MM.1S (cell line): Measurements from ENCODE around the gene RP2.
A peak's percentile ranks its signal among the peaks of the same experiment; 100 is the strongest.

Experiments
- DNase-seq: peaks from one replicate; pipeline ENCODE4 v3.0.0-alpha.2; 2015
- H2AFZ ChIP-seq: fragments of 300-600 bp; sonication (generic); 2 replicates; pipeline ENCODE4 v1.6.0; 2016; ENCODE audit warnings: antibody characterized with exemption, low read length
- H3F3A ChIP-seq: fragments of 300-600 bp; sonication (generic); 2 replicates; pipeline ENCODE4 v1.6.1; 2016; ENCODE audit warnings: mild to moderate bottlenecking, antibody characterized with exemption, low read length, moderate library complexity, mixed read lengths; ENCODE audit not compliant: insufficient read depth
- H3K27ac ChIP-seq: fragments of 300-600 bp; sonication (generic); 2 replicates; pipeline ENCODE4 v1.5.1; 2016; ENCODE audit warnings: mild to moderate bottlenecking, low read length
- H3K27me3 ChIP-seq: fragments of 300-600 bp; sonication (generic); replicated peaks from 2 replicates; pipeline ENCODE4 v1.6.0; 2016; ENCODE audit warnings: low read length; ENCODE audit not compliant: insufficient read depth
- H3K36me3 ChIP-seq: fragments of 300-600 bp; sonication (generic); replicated peaks from 2 replicates; pipeline ENCODE4 v1.6.1; 2016; ENCODE audit warnings: mild to moderate bottlenecking, low read length, mixed read lengths; ENCODE audit not compliant: insufficient read depth
- H3K4me1 ChIP-seq: fragments of 300-600 bp; sonication (generic); 2 replicates; pipeline ENCODE4 v1.6.1; 2016; ENCODE audit warnings: low read length, mixed read lengths
- H3K4me2 ChIP-seq: fragments of 300-600 bp; sonication (generic); 2 replicates; pipeline ENCODE4 v1.6.0; 2016; ENCODE audit warnings: low read depth, low read length
- H3K4me3 ChIP-seq: fragments of 300-600 bp; sonication (generic); 2 replicates; pipeline ENCODE4 v1.5.1; 2016; ENCODE audit warnings: low read length, mixed read lengths
- H3K79me2 ChIP-seq: fragments of 300-600 bp; sonication (generic); 2 replicates; pipeline ENCODE4 v1.6.1; 2016; ENCODE audit warnings: mixed run types, low read length, mixed read lengths
- H3K9ac ChIP-seq: fragments of 300-600 bp; sonication (generic); 2 replicates; pipeline ENCODE4 v1.6.1; 2016; ENCODE audit warnings: low read length, mixed read lengths
- H3K9me2 ChIP-seq: fragments of 300-600 bp; sonication (generic); replicated peaks from 2 replicates; pipeline ENCODE4 v1.6.1; 2016; ENCODE audit warnings: mild to moderate bottlenecking, low read length, mixed read lengths; ENCODE audit not compliant: insufficient read depth
- H3K9me3 ChIP-seq: fragments of 300-600 bp; sonication (generic); replicated peaks from 2 replicates; pipeline ENCODE4 v1.6.1; 2016; ENCODE audit warnings: mild to moderate bottlenecking, low read length, mixed read lengths; ENCODE audit not compliant: insufficient read depth
- H4K20me1 ChIP-seq: fragments of 300-600 bp; sonication (generic); 2 replicates; pipeline ENCODE4 v1.6.1; 2016; ENCODE audit warnings: mild to moderate bottlenecking, low read length, moderate library complexity, mixed read lengths; ENCODE audit not compliant: insufficient read depth
- EZH2 ChIP-seq: fragments of 300-600 bp; sonication (generic); optimal IDR thresholded peaks from 2 replicates; pipeline ENCODE3; 2017; ENCODE audit warnings: low read depth, mild to moderate bottlenecking, antibody characterized with exemption, low read length, mixed read lengths
- EZH2phosphoT487 ChIP-seq: fragments of 300-600 bp; sonication (generic); IDR thresholded peaks from 2 replicates; pipeline ENCODE4 v1.6.1; 2018; ENCODE audit warnings: antibody characterized with exemption, low read length
- TF ChIP-seq, protein P1 (sequence below): fragments of 300-600 bp; sonication (generic); IDR thresholded peaks from 2 replicates; pipeline ENCODE4 v1.5.1; 2016; ENCODE audit warnings: antibody characterized with exemption, low read length, mixed read lengths

RP2 gene

DNA sequence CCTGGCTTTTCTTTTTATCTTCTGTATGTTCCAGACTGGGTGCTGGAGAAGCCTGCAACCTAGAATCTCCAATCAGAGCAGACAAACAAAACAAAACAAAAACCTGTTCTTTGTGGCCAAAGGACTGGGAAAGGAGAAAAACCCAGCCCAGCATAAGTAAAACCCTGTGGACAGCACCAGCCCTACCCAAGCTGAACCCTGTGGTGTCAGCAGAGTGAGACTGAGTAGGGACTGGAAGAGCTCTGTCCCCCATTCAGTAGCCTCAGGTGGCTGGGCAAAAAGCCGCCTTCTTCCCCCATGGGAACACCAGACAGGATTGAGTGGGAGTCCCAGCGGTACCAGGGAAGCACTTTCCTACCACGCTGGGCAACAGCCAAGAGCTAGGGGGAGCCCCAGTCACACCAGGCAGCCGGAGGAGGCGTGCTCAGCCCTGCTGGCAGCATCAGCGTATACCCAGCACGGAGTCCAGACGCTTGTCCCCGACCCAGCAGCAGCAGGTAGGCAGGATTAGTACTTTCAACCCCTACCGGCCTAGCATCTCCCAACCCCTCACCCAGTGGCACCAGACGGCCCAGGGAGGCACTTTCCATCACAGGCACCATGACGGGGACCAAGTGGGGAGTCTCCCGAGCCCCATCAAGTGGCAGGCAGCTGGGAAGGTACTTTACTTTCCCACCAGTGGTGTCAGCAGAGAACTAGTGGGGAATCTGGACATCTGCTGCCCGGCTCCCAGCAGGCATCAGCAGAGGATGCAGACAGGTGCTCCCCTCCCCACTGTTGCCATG lies 66.8 kb downstream of the RP2 start:
- H3K4me2 ChIP-seq = peak overlapping the region; percentile 70
- H3K79me2 ChIP-seq = no peaks in the 10 kb centered on the region
- peaks cover 20% of the 10 kb centered on the region for H3F3A ChIP-seq
- no peaks in the 10 kb centered on the region for H3K9me2 ChIP-seq
- H3K36me3 ChIP-seq = no peaks in the 10 kb centered on the region
- H4K20me1 ChIP-seq = no peaks in the 10 kb centered on the region
- H3K27ac ChIP-seq = peak overlapping the region; percentile 21; the same call in 1 of the 2 replicates
- H3K4me3 ChIP-seq = peak overlapping the region; percentile 51
- no peak overlapping the region for H3K9ac ChIP-seq
- peak; percentile 64 for DNase-seq
- no peaks in the 10 kb centered on the region for H3K27me3 ChIP-seq
- H2AFZ ChIP-seq = peak overlapping the region; percentile 47
- TF ChIP-seq EZH2phosphoT487 = no peak
- TF ChIP-seq, protein P1, sequence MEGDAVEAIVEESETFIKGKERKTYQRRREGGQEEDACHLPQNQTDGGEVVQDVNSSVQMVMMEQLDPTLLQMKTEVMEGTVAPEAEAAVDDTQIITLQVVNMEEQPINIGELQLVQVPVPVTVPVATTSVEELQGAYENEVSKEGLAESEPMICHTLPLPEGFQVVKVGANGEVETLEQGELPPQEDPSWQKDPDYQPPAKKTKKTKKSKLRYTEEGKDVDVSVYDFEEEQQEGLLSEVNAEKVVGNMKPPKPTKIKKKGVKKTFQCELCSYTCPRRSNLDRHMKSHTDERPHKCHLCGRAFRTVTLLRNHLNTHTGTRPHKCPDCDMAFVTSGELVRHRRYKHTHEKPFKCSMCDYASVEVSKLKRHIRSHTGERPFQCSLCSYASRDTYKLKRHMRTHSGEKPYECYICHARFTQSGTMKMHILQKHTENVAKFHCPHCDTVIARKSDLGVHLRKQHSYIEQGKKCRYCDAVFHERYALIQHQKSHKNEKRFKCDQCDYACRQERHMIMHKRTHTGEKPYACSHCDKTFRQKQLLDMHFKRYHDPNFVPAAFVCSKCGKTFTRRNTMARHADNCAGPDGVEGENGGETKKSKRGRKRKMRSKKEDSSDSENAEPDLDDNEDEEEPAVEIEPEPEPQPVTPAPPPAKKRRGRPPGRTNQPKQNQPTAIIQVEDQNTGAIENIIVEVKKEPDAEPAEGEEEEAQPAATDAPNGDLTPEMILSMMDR = peak; percentile 58
- no peak for TF ChIP-seq EZH2
- H3K4me1 ChIP-seq = peaks cover 11% of the 10 kb centered on the region
- no peaks in the 10 kb centered on the region for H3K9me3 ChIP-seq

GRCh38 chrX:46904626-46905025 lies 67.8 kb downstream of the RP2 start:
- Histone ChIP-seq H3K79me2 (no peaks in the 10 kb centered on the region), H3K4me1 (peaks cover 11% of the 10 kb centered on the region), H3F3A (peaks cover 20% of the 10 kb centered on the region), H2AFZ (no peak overlapping the region), H3K4me2 (peak overlapping the region; percentile 70; the same call in 1 of the 2 replicates), H3K9me2 (no peaks in the 10 kb centered on the region), H3K9ac (no peak overlapping the region), H3K36me3 (no peaks in the 10 kb centered on the region), H3K27me3 (no peaks in the 10 kb centered on the region), H3K9me3 (no peaks in the 10 kb centered on the region), H3K4me3 (no peak overlapping the region), H3K27ac (no peak overlapping the region), H4K20me1 (no peaks in the 10 kb centered on the region)
- no peak for DNase-seq
- no peak for TF ChIP-seq EZH2phosphoT487
- TF ChIP-seq EZH2 = no peak

GRCh38 chrX:46910415-46910814 lies 73.6 kb downstream of the RP2 start:
- H3K27me3 ChIP-seq = no peaks in the 10 kb centered on the region
- H3K4me1 ChIP-seq = no peaks in the 10 kb centered on the region
- H3K36me3 ChIP-seq = no peaks in the 10 kb centered on the region
- H2AFZ ChIP-seq = no peak overlapping the region
- H3K79me2 ChIP-seq = peaks cover 9% of the 10 kb centered on the region
- no peaks in the 10 kb centered on the region for H4K20me1 ChIP-seq
- no peak overlapping the region for H3K9ac ChIP-seq
- DNase-seq = no peak
- no peaks in the 10 kb centered on the region for H3K9me2 ChIP-seq
- H3K4me2 ChIP-seq = no peak overlapping the region
- H3K9me3 ChIP-seq = no peaks in the 10 kb centered on the region
- 0 out of 2 replicates have a peak, but pooled peaks cover 3% of the 10 kb centered on the region for H3F3A ChIP-seq
- no peak overlapping the region for H3K27ac ChIP-seq
- H3K4me3 ChIP-seq = no peak overlapping the region
- TF ChIP-seq EZH2phosphoT487 (no peak), EZH2 (no peak)
- TF ChIP-seq, protein P1 = no peak
